Psoas muscle (tissue), 8 donors: ENCODE measurements around the gene THRSP. TPM values are rescaled to one million over a fixed set of nuclear protein-coding genes. Genes with fewer than 3 reads are reported as not detected.

ENCODE experiments used
- ATAC-seq, 4 donors: fragments of 200-7000 bp; cut with Tn5 transposase; one replicate each; pipeline ENCODE4 v1.9.1; 2020; ENCODE audit warnings: moderate library complexity in 3 of 4, mild to moderate bottlenecking in 2 of 4
- DNase-seq, 2 donors: peaks; one replicate each; pipeline ENCODE4 v3.0.0-alpha.2; 2020
- H3K27ac ChIP-seq: fragments of 200-600 bp; one replicate; pipeline ENCODE4 v1.8.0; 2022
- H3K27me3 ChIP-seq, 3 donors: fragments of 200-600 bp in 1 of 3; one replicate each; pipeline versions ENCODE4 v1.6.1 to v1.8.0; 2013 to 2022; ENCODE audit warnings: low read length in 2 of 3, mild to moderate bottlenecking in 2 of 3, moderate library complexity in 1 of 3; ENCODE audit not compliant: insufficient read depth in 3 of 3
- H3K36me3 ChIP-seq, 2 donors: fragments of 200-600 bp in 1 of 2; one replicate each; pipeline versions ENCODE4 v1.6.1 to v1.8.0; 2013 to 2022; ENCODE audit warnings: low read depth in 1 of 2, mild to moderate bottlenecking in 1 of 2, moderate library complexity in 1 of 2; ENCODE audit not compliant: insufficient read depth in 1 of 2
- H3K4me1 ChIP-seq: fragments of 200-600 bp; one replicate; pipeline ENCODE4 v1.8.0; 2022
- H3K4me3 ChIP-seq: fragments of 200-600 bp; one replicate; pipeline ENCODE4 v1.8.0; 2022; ENCODE audit warnings: mild to moderate bottlenecking
- H3K9me3 ChIP-seq: fragments of 200-600 bp; one replicate; pipeline ENCODE4 v1.8.0; 2022
- CTCF ChIP-seq: fragments of 200-600 bp; IDR thresholded peaks from one replicate; pipeline ENCODE4 v1.8.0; 2022; ENCODE audit warnings: antibody characterized with exemption
- WGBS, 3 donors: extraction: QIAGEN DNeasy Blood & Tissue Kit; methylation state at CpG; one replicate each; pipeline versions ENCODE4 v1.1.6 to v1.1.7; 2013; 5-methylcytosine and 5-hydroxymethylcytosine counted together
- intact Hi-C, 2 donors: fragments of 100-400 bp; cut with DNase I; formaldehyde crosslinking; loops; one replicate each; pipeline versions ENCODE4 v1.11.0 to v1.14.2; 2022
- polyA plus RNA-seq, 3 donors: library from polyadenylated mRNA; stranded (reverse); fragments of 200-250 nt; gene quantifications; one replicate each; pipeline ENCODE4 v1.2.3, GENCODE V29; 2013
- total RNA-seq, 4 donors: library from RNA; stranded (reverse); fragmentation: NEBNext Ultra II Directional in 2 of 4; extraction: Animal tissue kit (Norgen Biotek cat#: 25700) in 2 of 4; gene quantifications; one replicate each; pipeline versions ENCODE4 v1.2.1 to v1.2.4, GENCODE V29; 2021 to 2023
- donor health status: healthy with polysubstance abuse.
- donor health status: DM: no; HTN: no; CAD: no; lungs with moderate emphysema.
- donor health status: Bipolar disorder and iron deficiency.
- donor health status: healthy.
- donor health status: DM: yes; HTN: yes; CAD: no.
- donor health status: DM: no; HTN: no; CAD: no.
- donor health status: DM: no; HTN: no; CAD: no.
- donor health status: DM: yes; HTN: yes; CAD: no.

The THRSP gene
- total and polyA plus RNA-seq, 7 donors = 0.24 to 7.2 (median 2.2) TPM

GRCh38 chr11:78109081-78110015, 45.7 kb downstream of the THRSP start:
- WGBS, 3 donors = 51 to 62% (median 57%) methylated on average over 3 of the region's 3 CpGs
- no peak for TF ChIP-seq CTCF
- H3K36me3 ChIP-seq = peaks cover 9 to 67% of the 10 kb centered on the region in 2 donors

GRCh38 chr11:78110351-78110750, 46.7 kb downstream of the THRSP start:
- Histone ChIP-seq H3K36me3 (peaks cover 9 to 73% of the 10 kb centered on the region in 2 donors), H3K4me1 (no peaks in the 10 kb centered on the region), H3K4me3 (no peak overlapping the region), H3K27me3 (no peaks in the 10 kb centered on the region), H3K9me3 (no peaks in the 10 kb centered on the region), H3K27ac (no peak overlapping the region)
- no peak for ATAC-seq
- 87 to 95% (median 89%) methylated on average over 5 of the region's 5 CpGs for WGBS, 3 donors
- no peak for TF ChIP-seq CTCF
- no peak for DNase-seq
- intact Hi-C loops = no loop called here

More at GRCh38 chr11:78109081-78110015, 45.7 kb downstream of the THRSP start:
- DNase-seq (no peak), ATAC-seq (no peak)
- H3K27ac ChIP-seq = no peak overlapping the region
- H3K27me3 ChIP-seq = no peaks in the 10 kb centered on the region
- no peaks in the 10 kb centered on the region for H3K9me3 ChIP-seq
- H3K4me1 ChIP-seq = no peaks in the 10 kb centered on the region
- intact Hi-C loops = no loop called here
- H3K4me3 ChIP-seq = no peak overlapping the region

- Histone ChIP-seq H3K27me3 (no peaks in the 10 kb centered on the region), H3K27ac (no peak overlapping the region), H3K4me1 (no peaks in the 10 kb centered on the region), H3K36me3 (peaks cover 9 to 75% of the 10 kb centered on the region in 2 donors), H3K9me3 (no peaks in the 10 kb centered on the region), H3K4me3 (no peak overlapping the region)
- 91 to 98% (median 95%) methylated on average over 2 of the region's 2 CpGs for WGBS, 3 donors
- no peak for TF ChIP-seq CTCF
- ATAC-seq (no peak), DNase-seq (no peak)
- intact Hi-C loops = no loop called here
Observed at GRCh38 chr11:78110830-78111229, 47.2 kb downstream of the THRSP start.

GRCh38 chr11:78111298-78111697, 47.6 kb downstream of the THRSP start:
- Histone ChIP-seq H3K9me3 (no peaks in the 10 kb centered on the region), H3K27me3 (no peaks in the 10 kb centered on the region), H3K4me1 (no peaks in the 10 kb centered on the region), H3K4me3 (no peak overlapping the region), H3K27ac (no peak overlapping the region), H3K36me3 (peaks cover 9 to 76% of the 10 kb centered on the region in 2 donors)
- DNase-seq (no peak), ATAC-seq (no peak)
- no peak for TF ChIP-seq CTCF
- intact Hi-C loops = no loop called here
- WGBS, 3 donors = 96% methylated on average over 2 of the region's 2 CpGs
